ENCODE results near the gene ARMCX5.

DNA sequence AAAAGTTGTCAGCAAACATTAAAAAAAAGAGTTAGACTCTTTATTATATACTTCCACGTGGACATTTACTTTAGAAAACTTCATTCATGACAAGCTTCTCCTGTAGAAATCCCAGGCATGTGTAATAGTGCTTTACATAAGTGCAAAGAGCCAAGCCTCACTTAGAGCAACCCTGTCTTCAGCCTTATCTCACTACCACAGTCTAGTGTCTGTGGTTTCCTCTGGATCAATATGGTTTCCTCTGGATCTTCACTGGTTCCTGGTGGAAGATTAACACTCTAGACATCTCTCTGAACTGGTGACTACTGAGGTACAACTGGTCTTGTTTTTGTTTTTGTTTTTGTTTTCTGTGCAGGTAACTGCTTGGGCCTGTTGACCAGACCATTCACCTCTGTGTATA is 18.4 kb upstream of the ARMCX5 start:
- no peak for TF ChIP-seq CTCF (IDR thresholded peaks at IDR 0.05)
- TF ChIP-seq POLR2A (IDR thresholded peaks at IDR 0.05): no peak
